Spleen (tissue), 11 donors: Measurements from ENCODE around the gene LTB4R2. TPM values are rescaled to one million over a fixed set of nuclear protein-coding genes. Genes with fewer than 3 reads are reported as not detected.

Source experiments
- DNase-seq: peaks from one replicate; pipeline ENCODE4 v3.0.0-alpha.2; 2020
- H3K27ac ChIP-seq, 8 donors: fragments of 200-600 bp; sonication (generic) in 7 of 8; 1 replicate in 4 of 8; 2 replicates in 4 of 8; pipeline versions ENCODE4 v1.5.0 to v1.8.0; 2016 to 2021; ENCODE audit warnings: inconsistent platforms in 4 of 8, mild to moderate bottlenecking in 4 of 8, moderate library complexity in 1 of 8
- H3K27me3 ChIP-seq, 7 donors: fragments of 200-600 bp; sonication (generic) in 6 of 7; replicated peaks in 1 of 7; 1 replicate in 4 of 7; 2 replicates in 3 of 7; pipeline versions ENCODE4 v1.5.0 to v1.8.0; 2016 to 2021; ENCODE audit warnings: inconsistent platforms in 3 of 7, mild to moderate bottlenecking in 1 of 7
- H3K36me3 ChIP-seq, 6 donors: fragments of 200-600 bp; sonication (generic) in 5 of 6; 1 replicate in 4 of 6; 2 replicates in 2 of 6; pipeline versions ENCODE4 v1.5.0 to v1.8.0; 2016 to 2021; ENCODE audit warnings: inconsistent platforms in 2 of 6
- H3K4me1 ChIP-seq, 6 donors: fragments of 200-600 bp; sonication (generic) in 5 of 6; 1 replicate in 3 of 6; 2 replicates in 3 of 6; pipeline versions ENCODE4 v1.5.0 to v1.8.0; 2016 to 2021; ENCODE audit warnings: inconsistent platforms in 3 of 6
- H3K4me3 ChIP-seq, 8 donors: fragments of 200-600 bp; sonication (generic) in 7 of 8; 1 replicate in 4 of 8; 2 replicates in 4 of 8; pipeline versions ENCODE4 v1.5.0 to v1.8.0; 2016 to 2021; ENCODE audit warnings: inconsistent platforms in 4 of 8, mild to moderate bottlenecking in 4 of 8, moderate library complexity in 2 of 8
- H3K9me3 ChIP-seq, 8 donors: fragments of 200-600 bp; sonication (generic) in 7 of 8; 1 replicate in 4 of 8; 2 replicates in 4 of 8; pipeline versions ENCODE4 v1.5.0 to v1.8.0; 2016 to 2021; ENCODE audit warnings: inconsistent platforms in 4 of 8
- POLR2A ChIP-seq, 3 donors: fragments of 450-650 bp; IDR thresholded peaks; one replicate each; pipeline ENCODE4 v1.5.1; 2017; ENCODE audit warnings: antibody characterized with exemption in 3 of 3, mild to moderate bottlenecking in 1 of 3
- POLR2AphosphoS5 ChIP-seq, 3 donors: sonication (generic); formaldehyde crosslinking; IDR thresholded peaks; one replicate each; pipeline ENCODE4 v1.5.1; 2017; ENCODE audit warnings: antibody characterized with exemption in 3 of 3
- WGBS, 5 donors: extraction: QIAGEN DNeasy Blood & Tissue Kit in 3 of 5; methylation state at CpG; one replicate each; pipeline versions ENCODE4 v1.1.5 to v1.1.7; 2013 to 2018; 5-methylcytosine and 5-hydroxymethylcytosine counted together
- intact Hi-C: fragments of 100-400 bp; cut with DNase I; formaldehyde crosslinking; loops from one replicate; pipeline ENCODE4 v1.15.0; 2023; ENCODE audit warnings: low total_unique reads
- polyA plus RNA-seq, 3 donors: library from polyadenylated mRNA; stranded (reverse); fragments of 200-250 nt; gene quantifications; one replicate each; pipeline ENCODE4 v1.2.1, GENCODE V29; 2013
- total RNA-seq, 7 donors: library from RNA; depleted of rRNA in 3 of 7; stranded (reverse); fragments of >200 nt in 3 of 7; fragmentation: NEBNext Ultra II Directional in 4 of 7; extraction: Animal tissue kit (Norgen Biotek cat#: 25700) in 4 of 7; gene quantifications; one replicate each; pipeline versions ENCODE4 v1.1.0 to v1.2.1, GENCODE V29; 2016 to 2021
- TF ChIP-seq, protein P1 (sequence below), 11 experiments: fragments of 200-600 bp in 7 of 11; fragments of 450-650 bp in 4 of 11; sonication (generic) in 4 of 11; IDR thresholded peaks in 8 of 11; conservative IDR thresholded peaks in 3 of 11; 1 replicate in 7 of 11; 2 replicates in 4 of 11; pipeline versions ENCODE4 v1.4.0 to v1.8.0; 2016 to 2021; ENCODE audit warnings: antibody characterized with exemption in 11 of 11, inconsistent platforms in 4 of 11, mild to moderate bottlenecking in 1 of 11
- donor health status: healthy with polysubstance abuse.
- donor health status: DM: no; HTN: no; CAD: no; lungs with moderate emphysema.
- donor health status: DM: no; HTN: no; CAD: no.
- donor health status: Bipolar disorder and iron deficiency.
- donor health status: healthy.
- donor health status: DM: no; HTN: no; CAD: no.
- donor health status: DM: yes; HTN: yes; CAD: no.

The LTB4R2 gene
- total and polyA plus RNA-seq, 10 donors, result 0.83 to 32.3 (median 13.9) TPM

DNA sequence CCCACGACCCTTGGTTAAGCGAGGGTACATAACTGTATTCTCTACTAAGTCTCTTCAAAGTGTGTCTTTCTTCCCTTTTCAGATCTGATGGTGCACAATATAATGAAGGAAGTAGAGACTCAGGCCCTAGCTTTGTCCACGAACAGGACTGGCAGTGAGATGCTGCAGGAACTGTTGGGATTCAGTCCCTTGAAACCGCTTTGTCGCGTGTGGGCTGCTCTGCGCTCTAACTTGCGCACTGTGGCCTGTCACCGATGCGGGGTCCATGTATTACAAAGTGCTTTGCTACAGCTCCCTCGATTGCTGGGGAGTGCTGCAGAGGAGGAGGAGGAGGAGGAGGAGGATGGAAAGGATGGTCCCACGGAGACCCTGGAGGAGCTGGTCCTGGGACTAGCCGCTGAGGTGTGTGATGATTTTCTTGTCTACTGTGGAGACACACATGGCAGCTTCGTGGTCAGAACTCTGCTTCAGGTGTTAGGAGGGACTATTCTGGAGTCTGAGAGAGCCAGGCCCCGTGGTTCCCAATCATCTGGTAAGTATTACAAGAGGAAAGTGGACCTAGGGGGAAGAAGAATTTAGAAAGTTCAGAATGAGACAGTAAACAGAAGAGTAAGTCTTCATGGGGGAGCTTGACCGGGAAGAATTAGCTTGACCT lies 9.5 kb upstream of the LTB4R2 start:
- Histone ChIP-seq H3K4me3 (peak overlapping the region; percentile 87 to 99 (median 96)), H3K9me3 (no peaks in the 10 kb centered on the region), H3K4me1 (peaks cover 31 to 81% (median 69%) of the 10 kb centered on the region in 6 donors), H3K27ac (peak overlapping the region; percentile 85 to 95 (median 90)), H3K27me3 (no peaks in the 10 kb centered on the region), H3K36me3 (peaks cover 4 to 60% (median 49%) of the 10 kb centered on the region in 6 donors)
- 34 to 42% (median 36%) methylated on average over 16 of the region's 16 CpGs for WGBS, 5 donors
- intact Hi-C loops, result no loop called here
- no peak for DNase-seq
- TF ChIP-seq POLR2AphosphoS5 (IDR thresholded peaks at IDR 0.05), result no peak
- no peak for TF ChIP-seq POLR2A (IDR thresholded peaks at IDR 0.05)
- TF ChIP-seq, protein P1, sequence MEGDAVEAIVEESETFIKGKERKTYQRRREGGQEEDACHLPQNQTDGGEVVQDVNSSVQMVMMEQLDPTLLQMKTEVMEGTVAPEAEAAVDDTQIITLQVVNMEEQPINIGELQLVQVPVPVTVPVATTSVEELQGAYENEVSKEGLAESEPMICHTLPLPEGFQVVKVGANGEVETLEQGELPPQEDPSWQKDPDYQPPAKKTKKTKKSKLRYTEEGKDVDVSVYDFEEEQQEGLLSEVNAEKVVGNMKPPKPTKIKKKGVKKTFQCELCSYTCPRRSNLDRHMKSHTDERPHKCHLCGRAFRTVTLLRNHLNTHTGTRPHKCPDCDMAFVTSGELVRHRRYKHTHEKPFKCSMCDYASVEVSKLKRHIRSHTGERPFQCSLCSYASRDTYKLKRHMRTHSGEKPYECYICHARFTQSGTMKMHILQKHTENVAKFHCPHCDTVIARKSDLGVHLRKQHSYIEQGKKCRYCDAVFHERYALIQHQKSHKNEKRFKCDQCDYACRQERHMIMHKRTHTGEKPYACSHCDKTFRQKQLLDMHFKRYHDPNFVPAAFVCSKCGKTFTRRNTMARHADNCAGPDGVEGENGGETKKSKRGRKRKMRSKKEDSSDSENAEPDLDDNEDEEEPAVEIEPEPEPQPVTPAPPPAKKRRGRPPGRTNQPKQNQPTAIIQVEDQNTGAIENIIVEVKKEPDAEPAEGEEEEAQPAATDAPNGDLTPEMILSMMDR (IDR thresholded peaks at IDR 0.05 in 8 of 11, conservative IDR thresholded peaks at IDR 0.05 in 3 of 11), result no peak

DNA sequence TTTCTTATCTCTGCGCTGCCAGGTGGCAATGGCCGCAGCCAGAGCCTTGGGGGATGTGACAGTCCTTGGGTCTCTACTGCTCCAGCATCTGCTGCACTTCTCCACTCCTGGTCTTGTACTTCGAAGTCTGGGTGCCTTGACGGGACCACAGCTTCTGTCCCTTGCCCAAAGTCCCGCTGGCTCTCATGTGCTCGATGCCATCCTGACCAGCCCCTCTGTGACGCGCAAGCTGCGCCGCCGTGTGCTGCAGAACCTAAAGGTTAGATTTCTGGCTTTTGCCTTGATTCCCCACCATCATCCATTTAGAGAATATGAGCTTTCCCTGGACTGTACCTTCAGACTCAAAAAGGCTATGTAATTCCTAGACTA lies 5.9 kb upstream of the LTB4R2 start:
- H3K27ac ChIP-seq, result peak overlapping the region in 3 of 8 donors; percentile 34 to 64 (median 40)
- peak in 1 of 3 donors; percentile 35 for TF ChIP-seq POLR2AphosphoS5 (IDR thresholded peaks at IDR 0.05)
- TF ChIP-seq, protein P1 (IDR thresholded peaks at IDR 0.05 in 8 of 11, conservative IDR thresholded peaks at IDR 0.05 in 3 of 11), result no peak
- peaks cover 23 to 90% (median 64%) of the 10 kb centered on the region in 6 donors for H3K4me1 ChIP-seq
- intact Hi-C loops, result no loop called here
- H3K36me3 ChIP-seq, result peaks cover 4 to 79% (median 65%) of the 10 kb centered on the region in 6 donors
- DNase-seq, result no peak
- H3K27me3 ChIP-seq, result no peaks in the 10 kb centered on the region
- H3K9me3 ChIP-seq, result no peaks in the 10 kb centered on the region
- WGBS, 5 donors, result 95 to 99% (median 96%) methylated on average over 11 of the region's 11 CpGs
- no peak overlapping the region for H3K4me3 ChIP-seq

DNA sequence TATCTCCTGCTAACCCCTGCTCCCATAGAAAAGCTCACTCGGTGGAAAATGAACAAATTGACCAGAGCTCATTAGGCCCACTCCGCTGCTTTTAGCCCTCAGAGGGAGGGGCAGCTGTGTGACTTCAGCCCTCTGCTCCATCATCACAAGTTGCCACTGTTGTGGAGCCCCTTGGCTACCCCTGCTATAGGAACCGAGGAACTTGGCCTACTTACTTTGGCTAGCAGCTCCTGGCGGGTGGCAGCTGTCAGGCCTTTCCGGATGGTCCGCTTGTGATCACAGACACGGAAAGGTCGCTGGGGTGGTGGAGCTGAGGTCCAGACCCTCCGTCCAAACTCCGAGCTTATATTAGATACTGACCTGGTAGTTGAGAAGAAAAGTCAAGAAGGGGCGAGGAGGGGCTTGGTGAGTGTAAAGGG lies 2.8 kb upstream of the LTB4R2 start:
- no peaks in the 10 kb centered on the region for H3K9me3 ChIP-seq
- intact Hi-C loops, result no loop called here
- peaks cover 26 to 92% (median 67%) of the 10 kb centered on the region in 6 donors for H3K4me1 ChIP-seq
- no peak overlapping the region for H3K4me3 ChIP-seq
- H3K36me3 ChIP-seq, result peaks cover 4 to 76% (median 58%) of the 10 kb centered on the region in 6 donors
- H3K27me3 ChIP-seq, result no peaks in the 10 kb centered on the region
- TF ChIP-seq POLR2AphosphoS5 (IDR thresholded peaks at IDR 0.05) (no peak), POLR2A (IDR thresholded peaks at IDR 0.05) (no peak)
- TF ChIP-seq, protein P1 (IDR thresholded peaks at IDR 0.05 in 8 of 11, conservative IDR thresholded peaks at IDR 0.05 in 3 of 11), result no peak
- 84 to 87% (median 86%) methylated on average over 10 to 11 of the region's 11 CpGs for WGBS, 5 donors
- DNase-seq, result peak; percentile 69
- H3K27ac ChIP-seq, result peak overlapping the region in 2 of 8 donors; percentile 98

DNA sequence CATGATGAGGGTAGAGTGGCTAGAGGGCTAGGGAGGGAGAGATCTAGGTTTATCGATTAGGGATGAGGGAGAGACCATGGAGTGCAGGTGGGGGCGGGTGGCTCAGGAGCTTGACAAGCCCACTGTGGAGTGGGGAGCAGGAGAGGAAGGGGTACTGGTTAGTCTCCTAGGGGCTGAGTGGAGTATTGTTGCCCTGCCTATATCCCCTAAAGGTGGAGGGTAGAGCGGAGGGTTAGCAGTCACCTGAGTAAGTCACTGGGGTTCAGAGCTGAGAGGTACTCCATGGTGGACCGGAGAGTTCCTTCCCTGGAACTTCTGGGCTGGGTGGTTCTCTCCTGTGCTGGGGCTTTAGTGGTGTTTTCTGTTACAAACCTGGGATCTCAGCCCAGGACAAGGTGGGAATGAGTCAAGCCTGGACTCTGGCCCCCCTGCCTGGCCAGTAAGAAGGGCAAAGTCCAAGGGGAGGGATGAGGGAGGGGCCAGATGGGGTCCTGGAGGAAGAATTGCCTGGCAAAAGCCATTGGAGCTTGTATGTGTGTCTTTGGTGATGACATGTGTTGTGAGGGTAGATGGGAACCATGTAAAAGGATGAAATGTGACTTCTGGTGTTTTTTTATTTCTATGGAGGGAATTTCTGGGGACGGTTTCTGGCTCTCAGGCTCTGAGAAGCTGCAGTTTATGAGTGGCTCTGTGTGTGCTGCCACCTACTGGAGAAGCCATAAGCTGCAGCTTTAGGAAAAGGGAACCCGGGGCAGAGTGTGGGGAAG lies 2.2 kb upstream of the LTB4R2 start, which contains the start of gene CIDEB:
Gene CIDEB, minus strand, starts transcription at position 403 of the 767 bp plus-strand sequence. Its CDS starts 119 bp downstream, at position 284.
- Histone ChIP-seq H3K4me1 (peaks cover 31 to 94% (median 72%) of the 10 kb centered on the region in 6 donors), H3K27ac (peak within 1 kb of the TSS in 7 of 8 donors; percentile 9 to 98 (median 97)), H3K36me3 (peaks cover 4 to 70% (median 52%) of the 10 kb centered on the region in 6 donors), H3K27me3 (no peaks in the 10 kb centered on the region), H3K4me3 (peak within 1 kb of the TSS in 3 of 8 donors; percentile 73 to 87 (median 79)), H3K9me3 (no peaks in the 10 kb centered on the region)
- intact Hi-C loops, result no loop called here
- TF ChIP-seq, protein P1 (IDR thresholded peaks at IDR 0.05 in 8 of 11, conservative IDR thresholded peaks at IDR 0.05 in 3 of 11), result peak; percentile 79 to 97 (median 94)
- TF ChIP-seq POLR2A (IDR thresholded peaks at IDR 0.05) (no peak), POLR2AphosphoS5 (IDR thresholded peaks at IDR 0.05) (peak in 1 of 3 donors; percentile 58)
- WGBS, 5 donors, result 59 to 64% (median 63%) methylated on average over 6 of the region's 6 CpGs
- DNase-seq, result peak; percentile 86
